AG09309 (cell line): ENCODE measurements around the gene PNMA8A.
"Not testable (repeated sequence)": the region's sequence is repeated elsewhere in the genome, so short reads cannot be mapped to it uniquely, and the experiment has no call there.

Experiments
- DNase-seq: peaks from one replicate; pipeline ENCODE4 v3.0.0-alpha.2; 2010; ENCODE audit warnings: low read depth
- H3K4me3 ChIP-seq: 2 replicates; pipeline ENCODE4 v1.5.1; 2011; ENCODE audit warnings: mild to moderate bottlenecking, low read depth, low read length, moderate library complexity; ENCODE audit not compliant: control insufficient read depth
- TF ChIP-seq, protein P1 (sequence below): IDR thresholded peaks from 2 replicates; pipeline ENCODE4 v1.5.1; 2011; ENCODE audit warnings: mild to moderate bottlenecking, low read depth, low read length, inconsistent platforms; ENCODE audit not compliant: insufficient read depth, control insufficient read depth; ENCODE audit errors: missing control alignments

PNMA8A gene

DNA sequence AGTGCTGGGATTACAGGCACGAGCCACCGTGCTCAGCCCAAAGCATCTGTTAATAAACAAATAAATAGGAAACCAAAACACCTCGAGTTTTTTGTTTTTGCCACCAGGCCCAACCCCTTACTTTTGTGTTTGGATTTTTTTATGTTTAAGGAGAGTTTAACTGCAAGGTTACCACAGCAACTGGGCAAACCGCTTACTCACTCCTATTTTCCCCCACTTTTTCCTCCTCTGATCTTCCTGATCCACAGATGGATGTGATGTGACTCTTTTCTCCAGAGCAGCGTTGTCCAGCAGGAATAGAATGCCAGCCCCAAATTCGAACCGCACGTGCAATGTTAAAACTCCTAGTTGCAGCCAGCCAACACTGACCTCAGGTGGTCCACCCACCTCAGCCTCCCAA is 26.4 kb upstream of the PNMA8A start:
- TF ChIP-seq, protein P1, sequence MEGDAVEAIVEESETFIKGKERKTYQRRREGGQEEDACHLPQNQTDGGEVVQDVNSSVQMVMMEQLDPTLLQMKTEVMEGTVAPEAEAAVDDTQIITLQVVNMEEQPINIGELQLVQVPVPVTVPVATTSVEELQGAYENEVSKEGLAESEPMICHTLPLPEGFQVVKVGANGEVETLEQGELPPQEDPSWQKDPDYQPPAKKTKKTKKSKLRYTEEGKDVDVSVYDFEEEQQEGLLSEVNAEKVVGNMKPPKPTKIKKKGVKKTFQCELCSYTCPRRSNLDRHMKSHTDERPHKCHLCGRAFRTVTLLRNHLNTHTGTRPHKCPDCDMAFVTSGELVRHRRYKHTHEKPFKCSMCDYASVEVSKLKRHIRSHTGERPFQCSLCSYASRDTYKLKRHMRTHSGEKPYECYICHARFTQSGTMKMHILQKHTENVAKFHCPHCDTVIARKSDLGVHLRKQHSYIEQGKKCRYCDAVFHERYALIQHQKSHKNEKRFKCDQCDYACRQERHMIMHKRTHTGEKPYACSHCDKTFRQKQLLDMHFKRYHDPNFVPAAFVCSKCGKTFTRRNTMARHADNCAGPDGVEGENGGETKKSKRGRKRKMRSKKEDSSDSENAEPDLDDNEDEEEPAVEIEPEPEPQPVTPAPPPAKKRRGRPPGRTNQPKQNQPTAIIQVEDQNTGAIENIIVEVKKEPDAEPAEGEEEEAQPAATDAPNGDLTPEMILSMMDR = no peak
- DNase-seq = no peak
- H3K4me3 ChIP-seq = no peak overlapping the region

DNA sequence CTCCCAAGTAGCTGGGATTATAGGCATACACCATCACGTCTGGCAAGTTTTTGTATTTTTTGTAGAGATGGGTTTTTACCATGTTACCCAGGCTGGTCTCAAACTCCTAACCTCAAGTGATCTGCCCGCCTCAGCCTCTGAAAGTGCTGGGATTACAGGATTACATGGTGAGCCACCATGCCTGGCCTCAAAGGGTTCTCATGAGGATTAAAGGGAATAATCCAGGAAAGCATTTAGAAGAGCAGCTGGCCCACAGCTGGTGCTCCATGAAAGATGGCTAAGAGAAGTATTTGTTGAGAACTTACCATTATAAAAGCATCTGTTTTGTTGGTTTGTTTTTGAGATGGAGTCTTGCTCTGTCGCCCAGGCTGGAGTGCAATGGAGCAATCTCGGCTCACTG is 25.5 kb upstream of the PNMA8A start:
- H3K4me3 ChIP-seq, DNase-seq: not testable (repeated sequence)

DNA sequence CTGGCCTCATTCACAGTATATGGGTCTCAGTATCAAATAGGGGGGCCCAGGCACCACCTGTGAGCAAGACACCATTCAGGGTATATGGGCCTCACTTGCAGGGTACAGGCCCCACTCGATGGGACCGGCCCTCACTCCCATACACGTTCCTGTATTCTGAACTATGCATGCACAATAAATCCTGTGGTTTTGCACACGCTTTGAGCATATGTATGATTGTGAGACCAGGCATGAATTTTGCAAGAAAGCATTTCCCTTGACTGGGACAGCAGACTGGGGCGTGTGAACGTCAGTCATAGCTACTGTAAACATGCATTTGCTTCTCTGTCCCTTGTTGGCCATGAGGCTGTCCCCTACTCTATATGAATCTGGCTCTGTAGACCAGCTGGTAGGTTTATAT is 24.9 kb upstream of the PNMA8A start:
- DNase-seq = no peak
- TF ChIP-seq, protein P1 = no peak
- no peak overlapping the region for H3K4me3 ChIP-seq

DNA sequence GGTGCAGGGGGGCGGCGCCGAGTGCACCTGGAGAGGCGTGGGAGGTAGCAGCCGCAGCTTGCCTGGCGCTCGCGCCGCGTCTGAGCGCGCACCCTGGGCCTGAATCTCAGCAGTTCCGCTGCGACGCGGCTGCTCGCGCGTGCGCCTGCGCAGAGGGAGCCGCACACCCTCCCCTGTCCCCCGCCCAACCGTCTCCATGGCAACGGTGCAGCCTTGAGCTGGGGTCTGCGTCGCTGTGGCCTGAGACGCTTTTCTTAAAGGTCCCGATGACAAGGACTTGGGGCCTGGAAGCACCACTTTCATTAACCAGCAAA is 24.4 kb upstream of the PNMA8A start, which contains the start of gene PNMA8B:
PNMA8B (minus strand) TSS at position 82 of the 314 bp plus-strand sequence. CDS start 402 bp downstream, outside the sequence.
- no peak for DNase-seq
- TF ChIP-seq, protein P1 = no peak
- H3K4me3 ChIP-seq = no peak within 1 kb of the TSS

DNA sequence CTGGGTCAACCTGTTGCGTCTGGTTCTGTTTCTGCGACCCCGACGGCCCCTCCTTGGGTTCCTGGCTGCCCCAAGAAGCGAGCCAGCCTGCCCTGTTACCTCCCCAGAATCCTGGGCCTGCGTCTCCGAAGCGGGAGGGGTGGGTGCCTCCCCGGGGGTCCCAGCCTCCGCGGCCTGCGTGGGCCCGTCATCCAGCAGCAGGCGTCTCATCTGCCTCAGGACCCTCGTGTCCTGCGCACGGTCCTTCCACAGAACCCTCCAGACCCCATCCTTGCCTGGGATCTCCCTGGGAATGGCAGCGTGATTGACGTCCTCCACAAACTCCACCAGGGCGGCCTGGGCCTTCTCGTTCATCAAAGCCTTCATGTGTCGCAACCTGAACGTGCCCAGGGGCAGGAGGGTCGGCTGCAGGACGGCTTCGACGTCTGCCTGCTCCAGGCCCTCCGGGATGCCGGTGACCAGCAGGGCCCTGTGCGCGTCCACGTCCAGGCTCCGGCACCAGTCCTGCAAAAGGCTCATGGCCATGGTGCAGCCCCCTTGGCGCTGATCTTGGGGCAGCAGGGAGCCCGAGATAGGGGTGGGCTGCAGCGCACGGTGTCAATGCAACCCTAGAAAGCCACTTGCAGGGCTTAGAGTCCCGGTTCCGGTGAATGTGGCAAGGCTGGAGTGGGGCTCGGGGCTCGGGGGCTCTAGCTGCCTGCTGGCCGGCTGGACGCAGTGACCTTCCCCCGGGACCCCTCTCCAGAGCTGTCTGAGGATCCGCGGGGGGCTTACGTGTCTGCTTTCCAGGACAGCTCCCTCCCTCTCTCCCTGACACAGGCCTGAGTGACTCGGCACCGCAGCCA is 23.8 kb upstream of the PNMA8A start:
- no peak overlapping the region for H3K4me3 ChIP-seq
- no peak for DNase-seq
- TF ChIP-seq, protein P1 = no peak

DNA sequence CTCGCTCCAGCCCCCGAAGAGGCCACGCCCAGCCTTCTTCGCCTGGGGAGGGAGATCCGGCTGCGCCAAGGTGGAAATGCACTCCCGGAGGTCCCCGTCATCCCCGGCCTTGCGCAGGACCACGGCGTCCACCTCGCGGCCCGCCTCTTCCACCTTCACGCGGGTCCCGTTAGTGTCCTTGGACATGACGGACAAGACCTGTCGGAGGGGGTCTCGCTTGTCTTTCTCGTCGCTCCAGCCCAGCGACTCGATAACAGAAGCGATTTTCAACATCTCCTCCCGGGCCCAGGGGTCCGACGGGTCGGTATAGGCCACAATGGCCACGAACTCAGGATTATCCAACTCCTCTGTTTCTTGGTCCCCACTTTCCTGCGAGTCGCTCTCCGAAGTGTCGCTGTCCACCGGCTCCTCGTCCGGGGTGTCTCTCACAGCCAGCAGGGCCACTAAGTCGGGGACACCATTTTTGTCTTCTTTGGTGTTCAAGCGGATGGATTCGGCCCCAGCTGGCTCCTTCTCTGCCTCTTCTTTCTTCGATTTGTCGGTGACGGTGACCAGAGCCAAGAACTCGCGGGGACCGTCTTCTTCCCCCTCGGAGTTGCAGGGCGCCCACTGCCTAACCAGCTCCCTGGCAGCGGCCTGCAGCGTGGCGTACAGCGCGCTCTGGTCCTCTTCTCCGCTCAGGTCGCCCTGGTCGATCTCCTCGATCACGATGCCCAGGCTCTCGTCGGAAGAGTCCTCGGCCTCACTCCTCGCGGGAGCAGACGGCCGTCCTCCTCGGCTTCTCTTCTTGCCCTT is 23.0 kb upstream of the PNMA8A start:
- H3K4me3 ChIP-seq = no peak overlapping the region
- DNase-seq = no peak
- TF ChIP-seq, protein P1 = no peak

DNA sequence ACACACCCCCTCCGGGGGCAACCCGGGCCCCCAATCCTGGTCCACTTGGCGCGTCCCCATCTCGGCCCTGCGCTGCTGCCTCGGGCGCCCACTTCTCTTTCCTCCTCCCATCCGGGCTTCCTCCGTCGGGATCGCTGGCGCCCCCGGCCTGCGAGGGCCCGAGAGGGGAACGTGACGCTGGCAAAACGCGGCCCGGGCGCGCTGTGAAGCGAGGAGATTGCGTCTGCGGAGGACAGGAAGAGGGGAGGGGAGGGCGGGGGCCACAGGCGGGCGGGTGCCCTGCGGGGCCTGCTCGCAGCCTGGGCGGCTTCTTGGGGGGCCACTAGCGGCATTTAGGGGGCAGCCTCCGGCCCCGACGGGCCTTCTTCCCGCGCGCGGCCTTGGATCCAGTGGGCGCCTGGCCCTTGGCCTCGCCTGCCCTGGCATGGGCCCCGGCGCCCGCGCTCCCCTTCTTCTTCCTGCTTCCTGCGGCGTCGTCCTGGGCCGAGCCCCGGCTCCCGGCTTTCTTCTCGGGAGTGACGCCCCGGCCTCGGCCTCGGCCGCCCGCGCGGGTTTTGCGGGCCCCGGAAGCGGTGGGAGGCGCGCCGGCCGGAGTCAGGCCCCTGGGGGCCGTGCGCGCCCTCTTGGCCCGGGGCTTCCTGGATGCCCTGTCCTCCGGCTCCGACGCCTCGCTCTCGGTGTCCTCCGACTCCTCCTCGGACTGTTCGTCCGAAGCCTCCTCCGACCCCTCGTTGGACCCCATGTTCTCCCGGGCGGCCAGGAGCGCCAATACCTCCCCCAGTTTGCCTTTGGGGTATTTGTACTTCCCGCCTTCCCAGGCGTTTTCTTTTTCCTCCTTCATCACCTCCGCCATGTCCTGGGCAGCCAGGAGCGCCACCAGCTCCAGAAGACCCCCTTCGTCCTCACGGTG is 22.1 kb upstream of the PNMA8A start:
- DNase-seq = no peak
- no peak overlapping the region; the same call in 1 of the 2 replicates for H3K4me3 ChIP-seq
- TF ChIP-seq, protein P1 = no peak
